Neuron (in vitro differentiated cells): Measurements from ENCODE around the gene WNT10A.

Source experiments
- H2AFZ ChIP-seq: one replicate; pipeline ENCODE4 v1.6.1; 2013; ENCODE audit warnings: low read depth, mild to moderate bottlenecking, inconsistent platforms, low read length, moderate library complexity
- H3K27me3 ChIP-seq: one replicate; pipeline ENCODE4 v1.6.1; 2013; ENCODE audit warnings: low read length; ENCODE audit not compliant: insufficient read depth
- H3K36me3 ChIP-seq: one replicate; pipeline ENCODE4 v1.6.1; 2013; ENCODE audit warnings: low read length; ENCODE audit not compliant: insufficient read depth
- H3K4me1 ChIP-seq: one replicate; pipeline ENCODE4 v1.6.1; 2013; ENCODE audit warnings: low read length; ENCODE audit not compliant: insufficient read depth
- H3K4me3 ChIP-seq: 2 replicates; pipeline ENCODE4 v1.5.1; 2013; ENCODE audit warnings: mild to moderate bottlenecking, low read length, moderate library complexity
- H3K9me3 ChIP-seq: one replicate; pipeline ENCODE4 v1.6.1; 2013; ENCODE audit warnings: low read length

WNT10A gene

GRCh38 chr2:218894880-218895157, 14.2 kb downstream of the WNT10A start:
- H3K27me3 ChIP-seq: peaks cover 89% of the 10 kb centered on the region
- no peaks in the 10 kb centered on the region for H3K9me3 ChIP-seq
- H3K4me1 ChIP-seq: peaks cover 13% of the 10 kb centered on the region
- H3K4me3 ChIP-seq: no peak overlapping the region
- no peak overlapping the region for H2AFZ ChIP-seq
- H3K36me3 ChIP-seq: no peaks in the 10 kb centered on the region

DNA sequence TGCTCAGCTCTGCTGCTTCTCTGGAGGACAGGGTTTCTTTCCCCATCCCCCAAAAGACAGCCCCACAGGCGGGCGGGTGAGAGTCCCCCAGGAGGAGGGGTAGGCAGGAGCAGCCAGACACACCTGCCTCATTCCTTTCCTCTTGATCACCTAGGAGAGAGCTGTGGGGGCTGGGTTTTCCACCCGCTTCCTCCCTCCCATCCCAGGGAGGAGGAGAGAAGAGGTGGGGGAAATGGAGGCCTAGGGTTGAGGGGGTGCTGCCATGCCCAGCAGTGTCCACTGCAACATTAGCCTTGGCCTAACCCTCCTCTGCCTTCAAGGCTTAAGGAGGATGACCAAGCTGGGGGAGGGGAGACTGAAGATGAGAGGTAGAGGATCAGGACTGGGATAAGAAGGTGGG, 14.7 kb downstream of the WNT10A start:
- Histone ChIP-seq H3K4me1 (peaks cover 13% of the 10 kb centered on the region), H3K27me3 (peaks cover 85% of the 10 kb centered on the region), H3K4me3 (no peak overlapping the region)

DNA sequence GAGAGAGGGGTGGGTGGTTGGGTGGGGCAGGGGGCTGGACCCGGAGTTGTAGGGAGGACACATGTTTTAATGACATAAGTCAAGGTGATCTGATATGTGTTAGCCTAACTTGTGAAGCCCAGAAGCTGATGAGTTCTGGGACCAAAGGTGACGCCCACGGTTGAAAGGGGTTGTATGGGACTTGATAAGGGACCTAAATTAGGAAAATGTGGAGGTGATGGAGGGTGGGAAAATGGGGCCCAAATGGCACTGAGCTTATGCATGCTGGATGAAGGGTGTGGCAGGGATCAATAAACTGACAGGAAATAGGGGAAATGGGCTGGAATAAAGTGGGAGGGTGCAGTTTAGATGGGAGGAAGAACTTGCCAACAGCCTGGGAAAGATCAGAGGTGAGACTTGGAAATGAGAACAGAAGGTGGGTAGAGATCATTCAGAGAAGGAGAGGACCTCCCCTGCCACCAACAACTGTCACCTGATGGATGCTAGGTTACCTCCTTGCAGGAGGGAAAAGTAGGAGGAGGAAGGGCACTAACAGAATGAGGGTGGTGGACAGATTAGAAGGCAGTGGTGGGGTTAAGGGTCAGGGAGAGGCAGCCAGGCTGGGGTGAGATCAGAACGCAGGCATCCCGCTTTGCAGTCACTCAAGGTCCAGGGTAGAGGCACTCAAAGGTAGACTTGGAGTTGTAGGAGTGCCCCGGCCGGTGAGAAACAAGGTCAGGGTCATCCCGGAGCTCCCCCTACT, 15.3 kb downstream of the WNT10A start:
- peaks cover 86% of the 10 kb centered on the region for H3K27me3 ChIP-seq
- peaks cover 1% of the 10 kb centered on the region for H3K9me3 ChIP-seq
- H2AFZ ChIP-seq: no peak overlapping the region
- no peak overlapping the region for H3K4me3 ChIP-seq
- peaks cover 13% of the 10 kb centered on the region for H3K4me1 ChIP-seq
- no peaks in the 10 kb centered on the region for H3K36me3 ChIP-seq

More for the DNA sequence above, 14.7 kb downstream of the WNT10A start:
- no peaks in the 10 kb centered on the region for H3K36me3 ChIP-seq
- H2AFZ ChIP-seq: no peak overlapping the region
- no peaks in the 10 kb centered on the region for H3K9me3 ChIP-seq

DNA sequence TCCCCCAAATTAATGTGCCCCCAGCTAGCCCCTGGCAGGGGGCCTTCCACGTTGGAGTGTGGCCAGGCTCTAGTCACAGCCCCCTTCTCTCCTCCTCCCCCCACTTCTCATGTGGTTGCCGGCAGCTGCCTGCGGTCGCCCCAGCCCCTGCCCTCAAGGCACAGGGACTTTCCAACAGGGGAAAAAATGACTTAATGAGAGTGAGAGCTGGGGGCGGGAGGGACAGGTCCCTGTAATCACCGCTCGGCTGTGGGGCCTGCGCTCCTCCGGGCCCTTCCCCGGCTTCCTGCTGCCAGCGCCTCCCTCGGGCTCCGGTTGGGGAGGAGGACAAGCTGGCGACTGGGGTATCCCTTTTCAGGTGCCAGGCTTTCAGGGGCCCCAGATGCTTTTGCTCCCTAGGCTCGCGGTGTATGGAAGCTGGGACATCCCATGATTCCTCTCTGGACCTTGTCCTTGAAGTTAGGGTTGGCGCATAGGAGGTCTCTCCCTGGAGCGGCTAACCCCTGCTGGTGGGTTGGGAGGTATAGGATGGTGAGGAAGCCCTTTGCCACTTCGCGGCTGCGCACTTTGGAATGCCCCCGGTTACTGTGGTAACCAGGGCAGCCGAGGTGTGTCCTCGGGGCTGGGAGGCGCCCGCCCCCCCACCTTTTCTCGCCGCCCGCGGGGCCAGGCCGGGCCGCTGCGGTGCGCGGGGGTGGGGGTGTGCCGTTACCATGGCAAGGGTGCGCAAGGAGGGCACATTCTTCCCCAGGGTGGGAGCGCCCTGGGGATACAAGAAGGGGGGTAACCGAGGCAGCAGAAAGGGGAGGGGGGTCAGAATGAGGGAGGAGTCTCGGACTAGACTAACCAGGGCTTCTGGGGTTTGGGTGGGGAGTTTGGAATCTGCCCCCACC, 16.1 kb downstream of the WNT10A start:
- peaks cover 3% of the 10 kb centered on the region for H3K9me3 ChIP-seq

DNA sequence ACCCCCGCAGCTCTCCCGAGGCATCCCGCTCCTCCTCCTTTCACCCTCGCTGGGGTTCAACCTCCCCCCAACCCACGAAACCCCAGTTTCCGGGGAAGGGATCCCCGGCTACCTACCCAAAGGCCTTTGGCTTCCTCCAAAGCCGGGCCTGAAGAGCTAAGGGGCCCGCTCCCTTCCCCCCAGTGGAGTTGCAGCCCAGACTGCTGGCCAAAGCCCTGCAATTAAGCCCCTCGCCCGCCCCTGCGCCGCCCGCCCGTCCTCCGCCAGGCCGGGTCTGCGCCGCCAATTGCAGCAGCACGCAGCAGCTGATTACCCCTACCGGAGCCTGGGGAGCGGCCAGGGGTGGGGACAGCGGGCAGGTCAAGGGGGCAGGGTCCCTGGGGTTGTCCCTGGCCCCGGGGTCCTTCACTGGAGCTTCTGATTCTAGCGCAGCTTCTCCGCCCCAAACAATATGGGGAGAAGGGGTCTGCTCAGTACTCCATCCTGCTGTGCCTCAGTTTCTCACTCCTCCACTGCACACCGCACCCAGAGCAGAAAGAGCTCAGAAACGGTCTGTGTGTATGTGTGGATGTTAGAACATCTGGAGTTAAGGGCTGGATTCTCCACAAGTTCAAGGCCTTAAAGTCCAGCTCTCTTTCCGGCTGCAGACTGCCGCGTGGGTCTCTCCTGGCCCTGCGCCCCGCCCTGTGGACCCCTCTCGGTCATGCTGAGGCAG, 16.9 kb downstream of the WNT10A start:
- Histone ChIP-seq H3K9me3 (peaks cover 3% of the 10 kb centered on the region), H3K36me3 (no peaks in the 10 kb centered on the region), H2AFZ (no peak overlapping the region), H3K4me3 (no peak overlapping the region), H3K27me3 (peaks cover 85% of the 10 kb centered on the region), H3K4me1 (peaks cover 13% of the 10 kb centered on the region)

More for the DNA sequence above, 16.1 kb downstream of the WNT10A start:
- Histone ChIP-seq H3K4me3 (no peak overlapping the region), H3K27me3 (peaks cover 81% of the 10 kb centered on the region), H3K4me1 (peaks cover 13% of the 10 kb centered on the region), H2AFZ (no peak overlapping the region), H3K36me3 (no peaks in the 10 kb centered on the region)

GRCh38 chr2:218898109-218898878, 17.6 kb downstream of the WNT10A start:
- Histone ChIP-seq H3K27me3 (peaks cover 82% of the 10 kb centered on the region), H3K4me3 (no peak overlapping the region)

GRCh38 chr2:218899147-218899546, 18.5 kb downstream of the WNT10A start:
- peaks cover 13% of the 10 kb centered on the region for H3K4me1 ChIP-seq
- peaks cover 3% of the 10 kb centered on the region for H3K9me3 ChIP-seq
- H3K27me3 ChIP-seq: peaks cover 77% of the 10 kb centered on the region
- H3K36me3 ChIP-seq: no peaks in the 10 kb centered on the region
- no peak overlapping the region for H3K4me3 ChIP-seq
- H2AFZ ChIP-seq: no peak overlapping the region

More at GRCh38 chr2:218898109-218898878, 17.6 kb downstream of the WNT10A start:
- Histone ChIP-seq H2AFZ (no peak overlapping the region), H3K36me3 (no peaks in the 10 kb centered on the region), H3K4me1 (peaks cover 13% of the 10 kb centered on the region), H3K9me3 (peaks cover 3% of the 10 kb centered on the region)

DNA sequence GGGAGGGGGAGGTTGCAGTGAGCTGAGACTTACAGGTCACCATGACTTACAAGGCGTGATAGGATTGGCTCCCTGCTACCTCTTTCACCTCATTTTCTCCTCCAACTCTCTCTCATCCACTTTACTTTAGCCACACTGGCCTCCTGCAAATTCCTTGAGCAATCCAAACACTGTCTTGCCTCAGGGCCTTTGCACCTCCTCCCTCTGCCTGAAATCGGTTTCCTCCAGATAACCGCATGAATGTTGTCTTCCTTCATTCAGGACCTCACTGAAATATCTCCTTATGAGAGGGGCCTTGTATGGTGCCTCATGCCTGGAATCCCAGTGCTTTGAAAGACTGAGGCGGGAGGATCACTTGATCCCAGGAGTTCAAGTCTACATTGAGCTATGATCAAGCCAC, 21.8 kb downstream of the WNT10A start:
- H3K9me3 ChIP-seq: peaks cover 3% of the 10 kb centered on the region
- no peak overlapping the region for H3K4me3 ChIP-seq
- H3K27me3 ChIP-seq: peaks cover 63% of the 10 kb centered on the region
- H2AFZ ChIP-seq: no peak overlapping the region
- peaks cover under 1% of the 10 kb centered on the region for H3K4me1 ChIP-seq
- H3K36me3 ChIP-seq: no peaks in the 10 kb centered on the region

DNA sequence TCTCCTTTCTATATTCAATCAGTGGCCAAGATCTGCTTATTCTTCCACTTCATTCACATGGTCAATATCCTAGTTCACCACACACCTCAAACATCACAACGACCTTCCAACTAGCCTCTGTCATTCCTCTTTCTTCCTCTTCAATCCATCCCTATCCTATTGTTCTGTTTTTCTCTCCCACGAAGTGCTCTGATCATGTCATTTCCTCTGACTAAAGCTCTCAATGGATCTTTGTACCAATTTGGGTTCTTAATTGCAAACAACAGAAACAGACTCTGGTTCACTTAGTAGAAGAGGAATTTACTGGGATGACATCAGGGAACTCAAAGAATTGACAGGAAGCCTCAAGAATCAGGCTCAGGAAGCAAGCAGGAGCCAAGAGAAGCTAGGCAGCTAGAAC, 23.5 kb downstream of the WNT10A start:
- H3K4me1 ChIP-seq: peaks cover 4% of the 10 kb centered on the region
- peaks cover 3% of the 10 kb centered on the region for H3K9me3 ChIP-seq
- H3K27me3 ChIP-seq: peaks cover 45% of the 10 kb centered on the region
- H3K4me3 ChIP-seq: no peak overlapping the region
- H3K36me3 ChIP-seq: no peaks in the 10 kb centered on the region
- H2AFZ ChIP-seq: no peak overlapping the region

DNA sequence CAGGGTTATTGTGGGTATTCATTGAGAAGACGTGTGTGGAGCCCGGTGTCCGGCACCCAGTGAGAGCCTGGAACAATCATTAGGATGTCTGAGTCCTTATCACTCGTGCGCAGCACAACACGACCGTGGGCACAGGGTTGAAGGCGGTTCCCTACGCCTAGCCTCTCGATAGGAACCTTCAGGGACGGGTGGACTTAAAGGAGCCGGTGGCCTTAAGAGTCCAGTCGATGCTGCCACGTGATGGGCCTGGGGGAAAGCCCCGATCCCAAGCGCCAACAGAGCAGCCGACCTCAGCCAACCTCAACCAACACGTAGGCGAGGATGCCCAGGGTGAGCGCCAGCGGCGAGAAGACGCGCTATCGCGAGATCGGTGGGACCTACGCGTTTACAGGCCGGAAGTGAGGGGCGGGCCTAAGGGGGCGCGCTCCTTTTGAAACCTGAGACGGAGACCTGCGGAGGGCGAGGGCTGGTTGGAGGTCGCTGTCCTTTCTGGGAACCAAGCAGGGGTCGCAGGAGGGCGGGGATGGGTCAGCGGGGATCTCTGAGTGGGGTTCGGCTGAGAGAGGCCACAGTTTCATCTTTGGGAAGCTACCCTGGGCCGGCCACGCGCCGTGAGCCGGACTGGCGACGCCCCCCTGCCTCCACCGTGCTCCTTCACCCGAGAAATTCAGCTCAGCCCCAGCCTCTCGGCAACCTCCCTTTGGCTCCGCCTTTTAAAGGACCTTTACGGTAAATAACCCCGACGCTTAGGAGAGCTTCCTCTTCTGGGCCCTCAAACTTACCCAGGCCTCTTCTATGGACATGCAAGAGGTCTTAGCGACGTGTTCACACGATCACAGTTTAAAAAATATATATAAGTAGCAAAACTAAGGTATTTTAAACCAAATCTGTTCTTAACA, 28.3 kb downstream of the WNT10A start:
- Histone ChIP-seq H3K4me3 (peak overlapping the region; percentile 66), H3K27me3 (peaks cover 20% of the 10 kb centered on the region), H3K9me3 (no peaks in the 10 kb centered on the region), H2AFZ (peak overlapping the region; percentile 67), H3K4me1 (peaks cover 22% of the 10 kb centered on the region), H3K36me3 (no peaks in the 10 kb centered on the region)

GRCh38 chr2:218910741-218911140, 30.1 kb downstream of the WNT10A start:
- Histone ChIP-seq H3K4me1 (peaks cover 22% of the 10 kb centered on the region), H2AFZ (no peak overlapping the region), H3K27me3 (peaks cover 11% of the 10 kb centered on the region), H3K36me3 (no peaks in the 10 kb centered on the region), H3K9me3 (no peaks in the 10 kb centered on the region), H3K4me3 (no peak overlapping the region)

DNA sequence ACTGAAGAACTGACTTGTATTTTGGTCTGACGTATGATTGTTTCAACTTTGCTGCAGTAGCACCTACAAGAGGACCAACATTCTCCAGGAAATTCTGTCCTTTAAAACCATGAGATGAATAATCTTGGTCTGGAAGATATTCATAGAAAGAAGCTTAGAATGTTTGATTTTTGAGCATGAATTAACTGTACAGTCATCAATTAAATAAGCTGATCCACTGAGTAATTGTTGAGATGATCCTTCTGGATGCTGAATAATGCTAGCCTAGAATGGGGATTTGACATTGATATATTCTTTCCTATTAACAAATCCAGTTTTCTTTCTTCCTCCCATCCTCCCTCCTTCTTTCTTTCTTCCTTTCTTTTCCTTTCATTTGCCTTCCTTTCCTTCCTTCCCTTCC, 39.9 kb downstream of the WNT10A start:
- Histone ChIP-seq H3K36me3 (no peaks in the 10 kb centered on the region), H3K4me3 (no peak overlapping the region), H3K4me1 (no peaks in the 10 kb centered on the region), H3K27me3 (no peaks in the 10 kb centered on the region), H3K9me3 (peaks cover 6% of the 10 kb centered on the region), H2AFZ (no peak overlapping the region)
